Measurements from ENCODE around the gene NUTM2G. TPM values are rescaled to one million over a fixed set of nuclear protein-coding genes. Genes with fewer than 3 reads are reported as not detected.
"Not testable (repeated sequence)": the region's sequence is repeated elsewhere in the genome, so short reads cannot be mapped to it uniquely, and the experiment has no call there.

Gene NUTM2G
- total and polyA plus RNA-seq, 10 of the 15 experiments (the other 5 are each of a cell fraction or from before 2014, with no cell fraction given) = 0.03 to 0.39 (median 0.09) TPM; not detected in 6

DNA sequence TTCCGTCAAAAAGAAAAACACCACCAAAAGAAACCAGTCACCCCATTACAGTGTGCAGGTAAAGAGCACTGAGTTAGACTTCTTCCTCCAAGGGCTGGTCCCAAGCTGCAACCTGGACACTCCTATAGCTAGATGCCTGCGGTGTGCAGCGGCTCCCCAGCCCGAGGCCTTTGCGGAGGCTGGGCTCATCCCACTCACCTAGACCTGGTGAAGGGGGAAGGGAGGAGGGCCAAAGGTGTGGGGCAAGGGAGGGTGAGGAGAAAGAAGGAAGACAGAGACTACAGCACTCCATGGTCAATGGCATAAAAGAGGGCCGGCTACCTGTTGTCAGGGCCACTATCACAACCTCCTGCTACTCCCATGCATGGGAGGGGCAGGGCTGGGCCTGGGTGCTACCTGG is 12.1 kb upstream of the NUTM2G start:
- H3K27me3 ChIP-seq (replicated peaks in 1 of 2; ENCODE audit: control insufficient read depth in 2 of 2, insufficient read depth in 2 of 2, low read length in 1 of 2); H3K79me2 ChIP-seq (ENCODE audit: control insufficient read depth, insufficient read depth, low read length); CTCF ChIA-PET; H3K4me2 ChIP-seq (ENCODE audit: control insufficient read depth, insufficient read depth); FAIRE-seq; RAD21 ChIA-PET (ENCODE audit: unreplicated experiment); in situ Hi-C loops (cut with MboI); H3K9ac ChIP-seq (ENCODE audit: control insufficient read depth, insufficient read depth, low read length); BruUV-seq (replicated peaks); intact Hi-C loops (cut with micrococcal nuclease; ENCODE audit: unreplicated experiment); H4K20me1 ChIP-seq (ENCODE audit: control insufficient read depth, insufficient read depth); DNase-seq (ENCODE audit: low read depth, low spot score); H3K27ac ChIP-seq (ENCODE audit: control insufficient read depth, insufficient read depth); SMC1A ChIA-PET (ENCODE audit: uncharacterized antibody, unreplicated experiment); H3K4me1 ChIP-seq (ENCODE audit: control insufficient read depth, insufficient read depth, low read length); H3K9me3 ChIP-seq (replicated peaks; ENCODE audit: control insufficient read depth, insufficient read depth, low read length); POLR2A ChIA-PET; H2AFZ ChIP-seq (ENCODE audit: control insufficient read depth, low read depth, low read length); ATAC-seq; H3K4me3 ChIP-seq; H3K36me3 ChIP-seq (ENCODE audit: control insufficient read depth in 2 of 2, insufficient read depth in 2 of 2, low read length in 1 of 2): not testable (repeated sequence)
- WGBS (ENCODE audit: insufficient coverage, insufficient replicate concordance, low lambda C conversion rate, missing lambda C conversion rate) = 100% methylated on average over 4 of the region's 6 CpGs

DNA sequence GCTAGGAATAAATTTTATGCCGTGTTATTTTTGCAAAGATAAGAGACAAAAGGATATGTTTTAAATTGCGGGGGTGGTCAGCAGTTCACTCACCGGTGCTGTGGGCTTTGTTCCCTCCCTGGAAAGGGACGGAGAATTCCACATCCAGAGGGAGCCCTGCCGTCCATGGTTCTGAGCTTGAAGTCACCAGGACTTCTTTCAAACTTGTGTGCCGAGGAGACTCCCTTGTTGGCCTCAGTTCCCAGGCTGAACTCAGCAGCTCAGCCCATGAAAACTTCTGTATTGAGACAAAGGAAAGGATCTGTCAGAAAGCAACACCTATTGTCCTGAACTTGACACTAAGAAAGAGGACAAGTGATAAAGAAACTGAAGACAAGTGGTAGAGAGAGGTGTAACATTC is 10.1 kb upstream of the NUTM2G start:
- H3K36me3 ChIP-seq (ENCODE audit: control insufficient read depth in 2 of 2, insufficient read depth in 2 of 2, low read length in 1 of 2); intact Hi-C loops (cut with micrococcal nuclease; ENCODE audit: unreplicated experiment); DNase-seq (ENCODE audit: low read depth, low spot score); RAD21 ChIA-PET (ENCODE audit: unreplicated experiment); H3K79me2 ChIP-seq (ENCODE audit: control insufficient read depth, insufficient read depth, low read length); H3K9me3 ChIP-seq (replicated peaks; ENCODE audit: control insufficient read depth, insufficient read depth, low read length); BruUV-seq (replicated peaks); H2AFZ ChIP-seq (ENCODE audit: control insufficient read depth, low read depth, low read length); H3K4me3 ChIP-seq; in situ Hi-C loops (cut with MboI); H3K27me3 ChIP-seq (replicated peaks in 1 of 2; ENCODE audit: control insufficient read depth in 2 of 2, insufficient read depth in 2 of 2, low read length in 1 of 2); H4K20me1 ChIP-seq (ENCODE audit: control insufficient read depth, insufficient read depth); SMC1A ChIA-PET (ENCODE audit: uncharacterized antibody, unreplicated experiment); CTCF ChIA-PET; H3K4me2 ChIP-seq (ENCODE audit: control insufficient read depth, insufficient read depth); H3K4me1 ChIP-seq (ENCODE audit: control insufficient read depth, insufficient read depth, low read length); ATAC-seq; FAIRE-seq; H3K9ac ChIP-seq (ENCODE audit: control insufficient read depth, insufficient read depth, low read length); H3K27ac ChIP-seq (ENCODE audit: control insufficient read depth, insufficient read depth); POLR2A ChIA-PET: not testable (repeated sequence)
- 100% methylated on average over 6 of the region's 6 CpGs for WGBS (ENCODE audit: insufficient coverage, insufficient replicate concordance, low lambda C conversion rate, missing lambda C conversion rate)

DNA sequence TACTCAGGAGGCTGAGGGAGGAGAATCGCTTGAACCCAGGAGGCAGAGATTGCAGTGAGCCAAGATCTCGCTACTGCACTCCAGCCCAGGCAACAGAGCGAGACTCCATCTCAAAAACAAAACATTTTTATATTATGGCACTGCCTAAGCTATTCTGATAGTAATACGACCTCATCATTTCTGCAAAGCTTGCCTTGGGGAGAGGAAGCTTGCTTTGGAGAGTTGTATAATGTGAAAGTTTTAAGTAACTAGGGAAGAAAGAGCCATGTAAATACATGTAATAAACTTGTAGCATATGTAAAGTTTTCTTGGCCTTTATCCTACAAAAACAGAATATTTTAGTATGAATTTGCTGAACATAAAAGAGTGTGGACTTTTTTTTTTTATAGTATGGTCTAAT is 7.8 kb upstream of the NUTM2G start:
- H3K9ac ChIP-seq (ENCODE audit: control insufficient read depth, insufficient read depth, low read length); H3K4me2 ChIP-seq (ENCODE audit: control insufficient read depth, insufficient read depth); H2AFZ ChIP-seq (ENCODE audit: control insufficient read depth, low read depth, low read length); H3K4me3 ChIP-seq; SMC1A ChIA-PET (ENCODE audit: uncharacterized antibody, unreplicated experiment); H3K9me3 ChIP-seq (replicated peaks; ENCODE audit: control insufficient read depth, insufficient read depth, low read length); H3K27ac ChIP-seq (ENCODE audit: control insufficient read depth, insufficient read depth); CTCF ChIA-PET; in situ Hi-C loops (cut with MboI); H3K79me2 ChIP-seq (ENCODE audit: control insufficient read depth, insufficient read depth, low read length); intact Hi-C loops (cut with micrococcal nuclease; ENCODE audit: unreplicated experiment); RAD21 ChIA-PET (ENCODE audit: unreplicated experiment); FAIRE-seq; BruUV-seq (replicated peaks); POLR2A ChIA-PET; H3K4me1 ChIP-seq (ENCODE audit: control insufficient read depth, insufficient read depth, low read length); H3K27me3 ChIP-seq (replicated peaks in 1 of 2; ENCODE audit: control insufficient read depth in 2 of 2, insufficient read depth in 2 of 2, low read length in 1 of 2); H3K36me3 ChIP-seq (ENCODE audit: control insufficient read depth in 2 of 2, insufficient read depth in 2 of 2, low read length in 1 of 2); H4K20me1 ChIP-seq (ENCODE audit: control insufficient read depth, insufficient read depth); ATAC-seq; DNase-seq (ENCODE audit: low read depth, low spot score): not testable (repeated sequence)
- WGBS (ENCODE audit: insufficient coverage, insufficient replicate concordance, low lambda C conversion rate, missing lambda C conversion rate) = 97% methylated on average over 4 of the region's 4 CpGs

DNA sequence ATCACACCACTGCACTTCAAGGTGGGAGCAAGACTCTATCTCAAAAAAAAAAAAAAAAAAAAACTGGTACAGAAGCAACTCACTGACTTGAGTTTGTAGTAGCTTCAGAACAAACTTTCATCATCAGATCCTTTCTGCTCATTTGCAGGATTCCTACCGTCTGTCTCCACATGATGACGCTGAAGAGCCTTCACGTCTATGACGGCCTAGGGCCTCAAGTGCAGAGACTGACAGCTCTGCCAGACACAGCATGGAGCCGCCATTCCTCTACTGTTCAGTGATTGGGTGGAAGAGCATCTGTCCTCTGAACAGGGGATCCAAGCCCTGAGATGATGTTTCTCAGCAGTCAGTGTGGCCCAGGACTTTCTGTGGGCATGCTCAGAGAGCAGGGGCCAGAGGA is 3.1 kb upstream of the NUTM2G start:
- H3K36me3 ChIP-seq (ENCODE audit: control insufficient read depth in 2 of 2, insufficient read depth in 2 of 2, low read length in 1 of 2); FAIRE-seq; in situ Hi-C loops (cut with MboI); H3K27ac ChIP-seq (ENCODE audit: control insufficient read depth, insufficient read depth); H3K9ac ChIP-seq (ENCODE audit: control insufficient read depth, insufficient read depth, low read length); H3K4me3 ChIP-seq; H3K4me1 ChIP-seq (ENCODE audit: control insufficient read depth, insufficient read depth, low read length); BruUV-seq (replicated peaks); DNase-seq (ENCODE audit: low read depth, low spot score); H3K4me2 ChIP-seq (ENCODE audit: control insufficient read depth, insufficient read depth); POLR2A ChIA-PET; H2AFZ ChIP-seq (ENCODE audit: control insufficient read depth, low read depth, low read length); H3K79me2 ChIP-seq (ENCODE audit: control insufficient read depth, insufficient read depth, low read length); intact Hi-C loops (cut with micrococcal nuclease; ENCODE audit: unreplicated experiment); CTCF ChIA-PET; H3K9me3 ChIP-seq (replicated peaks; ENCODE audit: control insufficient read depth, insufficient read depth, low read length); H4K20me1 ChIP-seq (ENCODE audit: control insufficient read depth, insufficient read depth); SMC1A ChIA-PET (ENCODE audit: uncharacterized antibody, unreplicated experiment); RAD21 ChIA-PET (ENCODE audit: unreplicated experiment); H3K27me3 ChIP-seq (replicated peaks in 1 of 2; ENCODE audit: control insufficient read depth in 2 of 2, insufficient read depth in 2 of 2, low read length in 1 of 2); ATAC-seq: not testable (repeated sequence)
- WGBS (ENCODE audit: insufficient coverage, insufficient replicate concordance, low lambda C conversion rate, missing lambda C conversion rate) = 97% methylated on average over 5 of the region's 5 CpGs
